Testis (tissue), 2 donors: ENCODE measurements around the gene FLNB.

Source experiments
- CTCF ChIP-seq, 3 experiments: fragments of 450-650 bp in 2 of 3; fragments of 200-600 bp in 1 of 3; sonication (generic) in 1 of 3; IDR thresholded peaks; one replicate each; pipeline ENCODE4 v1.5.1; 2016 to 2019; ENCODE audit warnings: antibody characterized with exemption in 3 of 3, mild to moderate bottlenecking in 2 of 3, moderate library complexity in 1 of 3
- POLR2A ChIP-seq: fragments of 450-650 bp; IDR thresholded peaks from one replicate; pipeline ENCODE4 v1.6.1; 2017; ENCODE audit warnings: antibody characterized with exemption, mild to moderate bottlenecking, moderate library complexity

GRCh38 chr3:58098531-58098930, 90.3 kb downstream of the FLNB start:
- TF ChIP-seq CTCF (IDR thresholded peaks at IDR 0.05) (no peak), POLR2A (no peak)
